Stomach (tissue), 9 donors: ENCODE results near the gene MAN1A1. TPM values are rescaled to one million over a fixed set of nuclear protein-coding genes. Genes with fewer than 3 reads are reported as not detected.

Experiments
- DNase-seq, 2 donors: peaks; one replicate each; pipeline versions ENCODE4 v3.0.0 to v3.0.0-alpha.2; 2013 to 2019
- H3K27ac ChIP-seq, 5 donors: fragments of 200-600 bp in 4 of 5; sonication (generic) in 4 of 5; one replicate each; pipeline ENCODE4 v1.5.1; 2013 to 2019; ENCODE audit warnings: mild to moderate bottlenecking in 1 of 5, moderate library complexity in 1 of 5
- H3K27me3 ChIP-seq, 3 donors: fragments of 200-600 bp; sonication (generic); one replicate each; pipeline ENCODE4 v1.5.1; 2017 to 2019; ENCODE audit warnings: mixed run types in 1 of 3
- H3K36me3 ChIP-seq, 4 donors: fragments of 200-600 bp; sonication (generic); 1 replicate in 3 of 4; 2 replicates in 1 of 4; pipeline ENCODE4 v1.5.1; 2016 to 2019
- H3K4me1 ChIP-seq, 4 donors: fragments of 200-600 bp; sonication (generic); one replicate each; pipeline ENCODE4 v1.5.1; 2016 to 2019
- H3K4me3 ChIP-seq, 4 donors: fragments of 200-600 bp; sonication (generic) in 3 of 4; one replicate each; pipeline ENCODE4 v1.5.1; 2016 to 2019; ENCODE audit warnings: mild to moderate bottlenecking in 1 of 4
- H3K9me3 ChIP-seq, 4 donors: fragments of 200-600 bp; sonication (generic); one replicate each; pipeline ENCODE4 v1.5.1; 2016 to 2019
- CTCF ChIP-seq, 7 experiments: fragments of 450-650 bp in 4 of 7; fragments of 200-600 bp in 3 of 7; sonication (generic) in 3 of 7; IDR thresholded peaks; one replicate each; pipeline ENCODE4 v1.5.1; 2016 to 2019; ENCODE audit warnings: antibody characterized with exemption in 7 of 7, control low read depth in 2 of 7, mild to moderate bottlenecking in 1 of 7
- EP300 ChIP-seq: sonication (generic); formaldehyde crosslinking; IDR thresholded peaks from one replicate; pipeline ENCODE4 v1.6.1; 2017; ENCODE audit warnings: antibody characterized with exemption
- POLR2A ChIP-seq, 4 donors: fragments of 450-650 bp; IDR thresholded peaks; one replicate each; pipeline ENCODE4 v1.6.1; 2016; ENCODE audit warnings: antibody characterized with exemption in 4 of 4, control low read depth in 2 of 4, mild to moderate bottlenecking in 1 of 4, moderate library complexity in 1 of 4
- POLR2AphosphoS5 ChIP-seq, 3 donors: sonication (generic); formaldehyde crosslinking; IDR thresholded peaks; one replicate each; pipeline ENCODE4 v1.6.1; 2016; ENCODE audit warnings: antibody characterized with exemption in 3 of 3
- WGBS, 5 donors: extraction: QIAGEN DNeasy Blood & Tissue Kit in 3 of 5; methylation state at CpG; one replicate each; pipeline versions ENCODE4 v1.1.5 to v1.1.7; 2013 to 2018; 5-methylcytosine and 5-hydroxymethylcytosine counted together
- intact Hi-C: fragments of 100-400 bp; cut with DNase I; formaldehyde crosslinking; loops from one replicate; pipeline ENCODE4 v1.15.1; 2023; ENCODE audit warnings: low total_unique reads
- polyA plus RNA-seq, 3 donors: library from polyadenylated mRNA; stranded (reverse); fragments of 200-250 nt; gene quantifications; one replicate each; pipeline ENCODE4 v1.2.3, GENCODE V29; 2013
- total RNA-seq, 5 donors: library from RNA; depleted of rRNA; stranded (reverse); fragments of >200 nt; gene quantifications; one replicate each; pipeline versions ENCODE4 v1.1.0 to v1.2.3, GENCODE V29; 2014 to 2016
- donor health status: healthy with polysubstance abuse.
- donor health status: Bipolar disorder and iron deficiency.
- donor health status: healthy.

MAN1A1 gene
- total and polyA plus RNA-seq, 8 donors = 8.0 to 132 (median 47.9) TPM

DNA sequence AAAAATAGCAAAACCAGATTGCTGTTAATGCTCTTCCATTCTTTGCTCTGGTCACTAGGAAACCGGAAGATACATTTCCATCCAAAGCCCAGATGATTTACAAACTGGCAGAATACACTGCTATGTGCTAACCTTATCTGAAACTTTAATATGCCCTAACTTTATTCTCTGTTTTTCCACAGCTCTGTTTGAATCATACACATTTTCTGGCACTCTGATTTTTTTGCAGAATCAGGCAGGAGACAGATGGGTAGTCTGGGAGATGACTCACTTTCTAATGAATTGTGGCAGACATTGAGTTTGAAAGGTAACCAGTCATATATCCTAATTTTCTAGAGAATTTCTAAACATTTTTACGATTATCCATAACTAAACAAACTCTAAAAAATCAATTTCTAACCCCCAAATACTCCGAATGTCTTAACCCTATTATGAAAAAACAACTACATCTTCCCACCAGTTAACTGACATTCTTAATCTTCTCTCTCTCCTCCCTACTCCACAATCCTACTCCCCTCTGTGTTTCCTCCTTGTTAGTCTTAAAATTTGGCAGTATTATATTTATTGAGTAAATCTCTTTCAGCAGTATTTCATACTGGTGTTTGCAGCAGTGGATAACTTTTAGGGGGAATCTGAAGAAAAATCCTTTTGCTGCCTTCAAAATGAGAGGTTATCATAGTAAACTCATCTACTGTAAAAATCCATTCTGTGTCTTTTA lies 63.5 kb downstream of the MAN1A1 start:
- 91 to 95% (median 93%) methylated on average over 3 of the region's 3 CpGs for WGBS, 5 donors
- DNase-seq = no peak

GRCh38 chr6:119284861-119285521 lies 64.6 kb downstream of the MAN1A1 start:
- WGBS, 5 donors = 72 to 99% (median 85%) methylated on average over 4 of the region's 4 CpGs
- DNase-seq = no peak
- H3K27me3 ChIP-seq = no peaks in the 10 kb centered on the region
- H3K4me3 ChIP-seq = no peak overlapping the region
- H3K9me3 ChIP-seq = no peaks in the 10 kb centered on the region
- H3K36me3 ChIP-seq = no peaks in the 10 kb centered on the region
- no peak overlapping the region for H3K27ac ChIP-seq
- no peak for TF ChIP-seq POLR2A (IDR thresholded peaks at IDR 0.05)
- TF ChIP-seq CTCF (IDR thresholded peaks at IDR 0.05) = no peak
- TF ChIP-seq EP300 = no peak
- no peak for TF ChIP-seq POLR2AphosphoS5 (IDR thresholded peaks at IDR 0.05)
- H3K4me1 ChIP-seq = no peaks in the 10 kb centered on the region
- intact Hi-C loops = no loop called here

More for the DNA sequence above, 63.5 kb downstream of the MAN1A1 start:
- H3K4me3 ChIP-seq = no peak overlapping the region
- no peaks in the 10 kb centered on the region for H3K27me3 ChIP-seq
- no peaks in the 10 kb centered on the region for H3K4me1 ChIP-seq
- no peaks in the 10 kb centered on the region for H3K9me3 ChIP-seq
- intact Hi-C loops = no loop called here
- TF ChIP-seq CTCF (IDR thresholded peaks at IDR 0.05) = no peak
- TF ChIP-seq POLR2A (IDR thresholded peaks at IDR 0.05) = no peak
- no peak for TF ChIP-seq POLR2AphosphoS5 (IDR thresholded peaks at IDR 0.05)
- no peak for TF ChIP-seq EP300
- no peaks in the 10 kb centered on the region for H3K36me3 ChIP-seq
- H3K27ac ChIP-seq = no peak overlapping the region

DNA sequence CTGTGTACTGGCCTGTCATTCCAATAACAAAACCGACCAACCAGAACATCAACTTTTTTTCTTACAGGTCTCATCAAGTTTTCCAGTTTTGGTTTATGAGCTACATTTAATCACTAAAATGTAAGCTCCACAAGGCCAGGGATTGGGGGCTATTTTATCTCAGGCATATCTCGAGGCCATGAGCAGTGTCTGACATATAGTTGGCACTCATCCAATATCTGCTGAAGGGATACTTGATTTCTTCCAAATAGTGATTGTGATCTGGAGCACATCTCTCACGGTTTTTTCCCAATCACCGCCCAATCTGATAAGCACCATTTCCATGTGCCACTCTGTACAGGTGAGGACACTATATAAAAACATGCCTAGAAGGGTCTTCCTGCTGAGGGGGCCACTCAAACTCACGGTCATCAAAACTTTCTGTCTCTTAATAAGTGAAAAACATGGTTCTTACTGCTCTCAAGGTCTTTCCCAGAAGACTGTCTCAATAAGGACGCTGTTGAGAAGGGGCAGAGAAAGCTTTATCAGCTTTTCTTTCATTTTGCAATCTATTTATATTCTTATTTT lies 65.5 kb downstream of the MAN1A1 start:
- WGBS, 5 donors = 88 to 89% (median 88%) methylated on average over 6 of the region's 6 CpGs
- no peak overlapping the region for H3K4me3 ChIP-seq
- no peak for DNase-seq
- H3K36me3 ChIP-seq = no peaks in the 10 kb centered on the region
- H3K4me1 ChIP-seq = no peaks in the 10 kb centered on the region
- no peaks in the 10 kb centered on the region for H3K9me3 ChIP-seq
- TF ChIP-seq POLR2A (IDR thresholded peaks at IDR 0.05) = no peak
- no peak for TF ChIP-seq EP300
- no peak for TF ChIP-seq POLR2AphosphoS5 (IDR thresholded peaks at IDR 0.05)
- no peak for TF ChIP-seq CTCF (IDR thresholded peaks at IDR 0.05)
- intact Hi-C loops = no loop called here
- H3K27me3 ChIP-seq = no peaks in the 10 kb centered on the region
- no peak overlapping the region for H3K27ac ChIP-seq

DNA sequence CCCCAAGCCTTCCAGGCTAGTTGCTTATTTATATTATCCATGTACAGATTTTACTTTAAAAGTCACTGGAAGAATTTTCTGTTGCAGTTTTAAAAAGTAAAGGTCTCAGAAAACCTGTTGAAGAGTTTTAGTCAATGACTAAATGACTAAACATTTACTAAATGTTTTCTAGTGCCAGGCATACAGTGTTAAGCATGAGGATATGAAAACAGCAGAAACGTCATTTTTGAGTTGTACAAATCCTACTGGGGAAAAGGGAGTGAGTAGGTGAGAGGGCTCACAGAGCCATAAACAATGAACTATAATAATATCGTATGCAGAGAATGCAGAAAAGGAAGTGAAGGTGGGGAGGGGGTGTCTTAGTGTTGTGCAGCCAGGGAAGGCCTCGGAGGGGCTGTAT lies 66.3 kb downstream of the MAN1A1 start:
- Histone ChIP-seq H3K4me1 (peaks cover 0 to 5% (median under 1%) of the 10 kb centered on the region in 4 donors), H3K4me3 (no peak overlapping the region), H3K36me3 (no peaks in the 10 kb centered on the region), H3K9me3 (no peaks in the 10 kb centered on the region), H3K27ac (no peak overlapping the region), H3K27me3 (no peaks in the 10 kb centered on the region)
- intact Hi-C loops = no loop called here
- no peak for TF ChIP-seq EP300
- TF ChIP-seq POLR2AphosphoS5 (IDR thresholded peaks at IDR 0.05) = no peak
- no peak for TF ChIP-seq CTCF (IDR thresholded peaks at IDR 0.05)
- 62 to 76% (median 63%) methylated on average over 3 of the region's 3 CpGs for WGBS, 5 donors
- DNase-seq = no peak
